Gastroesophageal sphincter (tissue), 4 donors: Measurements from ENCODE around the gene COQ8B. TPM values are rescaled to one million over a fixed set of nuclear protein-coding genes. Genes with fewer than 3 reads are reported as not detected.
A peak's percentile ranks its signal among the peaks of the same experiment; 100 is the strongest.

ENCODE experiments used
- ATAC-seq: fragments of 150-250 bp; one replicate; pipeline ENCODE4 v1.9.1; 2016; ENCODE audit warnings: mild to moderate bottlenecking, moderate library complexity
- H3K27ac ChIP-seq, 4 donors: fragments of 200-600 bp; sonication (generic) in 3 of 4; 1 replicate in 3 of 4; 2 replicates in 1 of 4; pipeline ENCODE4 v1.5.1; 2016 to 2019
- H3K27me3 ChIP-seq: fragments of 200-600 bp; sonication (generic); one replicate; pipeline ENCODE4 v1.5.1; 2019
- H3K36me3 ChIP-seq, 2 donors: fragments of 200-600 bp; sonication (generic); one replicate each; pipeline ENCODE4 v1.5.1; 2019; ENCODE audit warnings: control low read depth in 1 of 2
- H3K4me1 ChIP-seq, 3 donors: fragments of 200-600 bp; sonication (generic); 1 replicate in 2 of 3; 2 replicates in 1 of 3; pipeline ENCODE4 v1.5.1; 2016 to 2019; ENCODE audit warnings: control low read depth in 2 of 3
- H3K4me3 ChIP-seq, 2 donors: fragments of 200-600 bp; sonication (generic); one replicate each; pipeline ENCODE4 v1.5.1; 2019; ENCODE audit warnings: mild to moderate bottlenecking in 1 of 2, moderate library complexity in 1 of 2
- H3K9me3 ChIP-seq, 3 donors: fragments of 200-600 bp; sonication (generic); one replicate each; pipeline ENCODE4 v1.5.1; 2017 to 2019; ENCODE audit warnings: control low read depth in 2 of 3
- CTCF ChIP-seq, 4 experiments: fragments of 200-600 bp in 2 of 4; fragments of 450-650 bp in 2 of 4; sonication (generic) in 1 of 4; IDR thresholded peaks; one replicate each; pipeline ENCODE4 v1.5.1; 2017 to 2019; ENCODE audit warnings: antibody characterized with exemption in 4 of 4, mild to moderate bottlenecking in 2 of 4, moderate library complexity in 2 of 4
- EP300 ChIP-seq: sonication (generic); formaldehyde crosslinking; IDR thresholded peaks from one replicate; pipeline ENCODE4 v1.6.1; 2017; ENCODE audit warnings: antibody characterized with exemption, mild to moderate bottlenecking
- POLR2A ChIP-seq, 2 donors: fragments of 450-650 bp; IDR thresholded peaks; one replicate each; pipeline ENCODE4 v1.6.1; 2017; ENCODE audit warnings: antibody characterized with exemption in 2 of 2, mild to moderate bottlenecking in 2 of 2, moderate library complexity in 1 of 2
- POLR2AphosphoS5 ChIP-seq: sonication (generic); formaldehyde crosslinking; IDR thresholded peaks from one replicate; pipeline ENCODE4 v1.6.1; 2017; ENCODE audit warnings: antibody characterized with exemption
- WGBS, 2 donors: methylation state at CpG; one replicate each; pipeline ENCODE4 v1.1.5; 2018; ENCODE audit warnings: low coverage in 1 of 2; 5-methylcytosine and 5-hydroxymethylcytosine counted together
- total RNA-seq, 4 donors: library from RNA; depleted of rRNA; stranded (reverse); fragments of >200 nt; gene quantifications; one replicate each; pipeline ENCODE4 v1.1.0, GENCODE V29; 2016

Gene COQ8B
- total RNA-seq, 4 donors from 2014 or later: 27.3 to 50.5 (median 44.7) TPM

GRCh38 chr19:40721936-40722661, 5.4 kb upstream of the COQ8B start:
- Histone ChIP-seq H3K27me3 (no peaks in the 10 kb centered on the region), H3K9me3 (no peaks in the 10 kb centered on the region), H3K4me3 (peak overlapping the region in 1 of 2 donors; percentile 92), H3K4me1 (peaks cover 0 to 75% (median 32%) of the 10 kb centered on the region in 3 donors), H3K36me3 (peaks cover 3 to 45% of the 10 kb centered on the region in 2 donors), H3K27ac (peak overlapping the region in 3 of 4 donors; percentile 98 to 99 (median 98))
- ATAC-seq: no peak
- TF ChIP-seq EP300: no peak
- TF ChIP-seq POLR2AphosphoS5: peak; percentile 12
- WGBS, 2 donors: 56 to 62% methylated on average over 3 to 6 of the region's 9 CpGs

- Histone ChIP-seq H3K9me3 (no peaks in the 10 kb centered on the region), H3K4me3 (peak overlapping the region; percentile 77 to 92), H3K27ac (peak overlapping the region; percentile 97 to 99 (median 98)), H3K36me3 (peaks cover 0 to 35% of the 10 kb centered on the region in 2 donors), H3K4me1 (peaks cover 0 to 80% (median 34%) of the 10 kb centered on the region in 3 donors), H3K27me3 (no peaks in the 10 kb centered on the region)
- ATAC-seq: no peak
- 95% methylated on average over 2 of the region's 6 CpGs; no CpG with 5 or more reads in 1 of the 2 donors for WGBS, 2 donors
- TF ChIP-seq EP300 (no peak), CTCF (IDR thresholded peaks at IDR 0.05) (no peak), POLR2AphosphoS5 (no peak), POLR2A (IDR thresholded peaks at IDR 0.05) (no peak)
Measured at GRCh38 chr19:40721140-40721486, 4.4 kb upstream of the COQ8B start.

- Histone ChIP-seq H3K4me3 (peak overlapping the region; percentile 77 to 92), H3K27ac (peak overlapping the region; percentile 97 to 99 (median 98)), H3K27me3 (no peaks in the 10 kb centered on the region), H3K9me3 (no peaks in the 10 kb centered on the region), H3K36me3 (peaks cover 0 to 19% of the 10 kb centered on the region in 2 donors), H3K4me1 (peaks cover 0 to 85% (median 36%) of the 10 kb centered on the region in 3 donors)
- TF ChIP-seq POLR2A (IDR thresholded peaks at IDR 0.05) (no peak), CTCF (IDR thresholded peaks at IDR 0.05) (no peak), EP300 (no peak), POLR2AphosphoS5 (no peak)
- 15 to 39% methylated on average over 3 to 5 of the region's 7 CpGs for WGBS, 2 donors
- no peak for ATAC-seq
Measured at GRCh38 chr19:40719414-40719894, 2.8 kb upstream of the COQ8B start.

- peak overlapping the region; percentile 77 to 92 for H3K4me3 ChIP-seq
- peaks cover 0 to 85% (median 42%) of the 10 kb centered on the region in 3 donors for H3K4me1 ChIP-seq
- ATAC-seq: no peak
- peaks cover 0 to 13% of the 10 kb centered on the region in 2 donors for H3K36me3 ChIP-seq
- TF ChIP-seq CTCF (IDR thresholded peaks at IDR 0.05) (no peak), EP300 (no peak), POLR2AphosphoS5 (no peak), POLR2A (IDR thresholded peaks at IDR 0.05) (peak in 1 of 2 donors; percentile 39)
- 11% methylated on average over 6 of the region's 16 CpGs; no CpG with 5 or more reads in 1 of the 2 donors for WGBS, 2 donors
- no peaks in the 10 kb centered on the region for H3K27me3 ChIP-seq
- H3K9me3 ChIP-seq: no peaks in the 10 kb centered on the region
- peak overlapping the region; percentile 97 to 99 (median 98) for H3K27ac ChIP-seq
Measured at GRCh38 chr19:40718774-40719391, 2.2 kb upstream of the COQ8B start.

- peak overlapping the region; percentile 97 to 99 (median 98) for H3K27ac ChIP-seq
- H3K9me3 ChIP-seq: no peaks in the 10 kb centered on the region
- no peaks in the 10 kb centered on the region for H3K27me3 ChIP-seq
- TF ChIP-seq POLR2A (IDR thresholded peaks at IDR 0.05) (peak in 1 of 2 donors; percentile 13), POLR2AphosphoS5 (no peak)
- peaks cover 0 to 11% of the 10 kb centered on the region in 2 donors for H3K36me3 ChIP-seq
- peak overlapping the region; percentile 77 to 92 for H3K4me3 ChIP-seq
- peaks cover 0 to 85% (median 43%) of the 10 kb centered on the region in 3 donors for H3K4me1 ChIP-seq
- WGBS, 2 donors: 14% methylated on average over 7 of the region's 20 CpGs; no CpG with 5 or more reads in 1 of the 2 donors
- no peak for ATAC-seq
Measured at GRCh38 chr19:40717880-40718773, 1.4 kb upstream of the COQ8B start.
